H9 (cell line): Measurements from ENCODE around the gene DENND6B. TPM values are rescaled to one million over a fixed set of nuclear protein-coding genes. Genes with fewer than 3 reads are reported as not detected.

ENCODE experiments used
- DNase-seq: peaks from one replicate; pipeline ENCODE4 v3.0.0-alpha.2; 2017
- H2AFZ ChIP-seq: one replicate; pipeline ENCODE4 v1.6.1; 2013; ENCODE audit warnings: mild to moderate bottlenecking, low read length, control low read depth, moderate library complexity
- H2AK5ac ChIP-seq: 2 replicates; pipeline ENCODE4 v1.6.1; 2013; ENCODE audit warnings: low read length, control low read depth, mixed read lengths; ENCODE audit not compliant: insufficient read length
- H2BK120ac ChIP-seq: one replicate; pipeline ENCODE4 v1.6.1; 2013; ENCODE audit warnings: low read depth, mild to moderate bottlenecking, low read length, control low read depth, inconsistent platforms; ENCODE audit not compliant: poor library complexity, severe bottlenecking
- H2BK12ac ChIP-seq: 2 replicates; pipeline ENCODE4 v1.6.1; 2013; ENCODE audit warnings: low read length, control low read depth, mixed read lengths, low read depth; ENCODE audit not compliant: insufficient read length
- H2BK15ac ChIP-seq: 2 replicates; pipeline ENCODE4 v1.6.1; 2013; ENCODE audit warnings: low read depth, low read length, control low read depth
- H2BK20ac ChIP-seq: one replicate; pipeline ENCODE4 v1.6.1; 2013; ENCODE audit warnings: low read depth, mild to moderate bottlenecking, low read length, control low read depth, inconsistent platforms; ENCODE audit not compliant: poor library complexity, severe bottlenecking
- H2BK5ac ChIP-seq: 2 replicates; pipeline ENCODE4 v1.6.1; 2013; ENCODE audit warnings: low read length, control low read depth, mixed read lengths; ENCODE audit not compliant: insufficient read length
- H3K14ac ChIP-seq: 2 replicates; pipeline ENCODE4 v1.6.1; 2013; ENCODE audit warnings: low read length, control low read depth; ENCODE audit not compliant: insufficient read depth
- H3K18ac ChIP-seq: 2 replicates; pipeline ENCODE4 v1.6.1; 2013; ENCODE audit warnings: low read depth, mild to moderate bottlenecking, mixed read lengths, low read length, control low read depth; ENCODE audit not compliant: insufficient read length
- H3K23ac ChIP-seq: 2 replicates; pipeline ENCODE4 v1.6.1; 2013; ENCODE audit warnings: low read length, control low read depth, mixed read lengths, low read depth; ENCODE audit not compliant: insufficient read length
- H3K23me2 ChIP-seq: 2 replicates; pipeline ENCODE4 v1.6.1; 2013; ENCODE audit warnings: low read depth, mild to moderate bottlenecking, mixed read lengths, low read length, control low read depth; ENCODE audit not compliant: insufficient read length, poor library complexity, severe bottlenecking
- H3K27ac ChIP-seq: 2 replicates; pipeline ENCODE4 v1.5.1; 2013; ENCODE audit warnings: low read length, control low read depth, mixed read lengths, low read depth; ENCODE audit not compliant: insufficient read length
- H3K27me3 ChIP-seq: 2 replicates; pipeline ENCODE4 v1.6.1; 2013; ENCODE audit warnings: low read length, control low read depth, inconsistent platforms; ENCODE audit not compliant: insufficient read depth
- H3K4ac ChIP-seq: 2 replicates; pipeline ENCODE4 v1.6.1; 2013; ENCODE audit warnings: low read depth, mild to moderate bottlenecking, control low read depth, inconsistent platforms, low read length, moderate library complexity
- H3K4me1 ChIP-seq: 2 replicates; pipeline ENCODE4 v1.6.1; 2013; ENCODE audit warnings: low read length, control low read depth, inconsistent platforms; ENCODE audit not compliant: insufficient read depth
- H3K4me2 ChIP-seq: 2 replicates; pipeline ENCODE4 v1.6.1; 2013; ENCODE audit warnings: low read length, control low read depth, mixed read lengths; ENCODE audit not compliant: insufficient read length, insufficient read depth
- H3K56ac ChIP-seq: 2 replicates; pipeline ENCODE4 v1.6.1; 2013; ENCODE audit warnings: low read depth, mild to moderate bottlenecking, mixed read lengths, low read length, control low read depth; ENCODE audit not compliant: insufficient read length
- H3K79me1 ChIP-seq: 2 replicates; pipeline ENCODE4 v1.6.1; 2013; ENCODE audit warnings: low read depth, mild to moderate bottlenecking, moderate library complexity, low read length, control low read depth, inconsistent platforms; ENCODE audit not compliant: insufficient read depth, poor library complexity, severe bottlenecking
- H3K79me2 ChIP-seq: 2 replicates; pipeline ENCODE4 v1.6.1; 2013; ENCODE audit warnings: low read length, control low read depth, inconsistent platforms; ENCODE audit not compliant: insufficient read depth
- H3K9ac ChIP-seq: 2 replicates; pipeline ENCODE4 v1.6.1; 2013; ENCODE audit warnings: low read length, control low read depth, mixed read lengths; ENCODE audit not compliant: insufficient read length; ENCODE audit errors: extremely low read depth
- H3K9me3 ChIP-seq: one replicate; pipeline ENCODE4 v1.6.1; 2013; ENCODE audit warnings: low read depth, low read length, inconsistent platforms; ENCODE audit not compliant: control insufficient read depth
- H3T11ph ChIP-seq: one replicate; pipeline ENCODE4 v1.6.1; 2013; ENCODE audit warnings: mild to moderate bottlenecking, low read length, control low read depth, inconsistent platforms
- H4K20me1 ChIP-seq: one replicate; pipeline ENCODE4 v1.6.1; 2013; ENCODE audit not compliant: control insufficient read depth, insufficient read length, insufficient read depth
- H4K5ac ChIP-seq: 2 replicates; pipeline ENCODE4 v1.6.1; 2013; ENCODE audit warnings: low read depth, mild to moderate bottlenecking, mixed read lengths, low read length, control low read depth; ENCODE audit not compliant: insufficient read length
- H4K8ac ChIP-seq: replicated peaks from 2 replicates; pipeline ENCODE4 v1.6.1; 2013; ENCODE audit warnings: low read length, control low read depth, mixed read lengths, low read depth; ENCODE audit not compliant: insufficient read length
- H4K91ac ChIP-seq: 2 replicates; pipeline ENCODE4 v1.6.1; 2013; ENCODE audit warnings: low read depth, mild to moderate bottlenecking, moderate library complexity, mixed read lengths, low read length, control low read depth; ENCODE audit not compliant: insufficient read length
- H3K27ac Mint-ChIP-seq, 3 experiments: 2 replicates in 2 of 3; 3 replicates in 1 of 3; pipeline ENCODE4 v1.8.0; 2020 to 2021; ENCODE audit warnings: mixed read lengths in 3 of 3, mild to moderate bottlenecking in 1 of 3, moderate library complexity in 1 of 3
- H3K27me3 Mint-ChIP-seq: 2 replicates; pipeline ENCODE4 v1.8.0; 2021; ENCODE audit warnings: low read depth, mild to moderate bottlenecking, moderate library complexity, mixed read lengths
- H3K36me3 Mint-ChIP-seq, 3 experiments: 2 replicates in 2 of 3; 3 replicates in 1 of 3; pipeline ENCODE4 v1.8.0; 2020 to 2021; ENCODE audit warnings: low read depth in 3 of 3, mixed read lengths in 3 of 3; ENCODE audit not compliant: insufficient read depth in 1 of 3
- H3K4me1 Mint-ChIP-seq, 2 experiments: 2 replicates each; pipeline ENCODE4 v1.8.0; 2020; ENCODE audit warnings: mixed read lengths in 2 of 2
- H3K4me3 Mint-ChIP-seq, 2 experiments: 2 replicates in 1 of 2; 3 replicates in 1 of 2; pipeline ENCODE4 v1.8.0; 2020 to 2021; ENCODE audit warnings: mild to moderate bottlenecking in 2 of 2, mixed read lengths in 2 of 2, moderate library complexity in 1 of 2
- H3K9me3 Mint-ChIP-seq, 2 experiments: 2 replicates in 1 of 2; 3 replicates in 1 of 2; pipeline ENCODE4 v1.8.0; 2020; ENCODE audit warnings: mild to moderate bottlenecking in 2 of 2, mixed read lengths in 2 of 2, moderate library complexity in 1 of 2
- WGBS: extraction: QIAGEN DNeasy Blood & Tissue Kit; methylation state at CpG from one replicate; pipeline ENCODE4 v1.1.7; 2013; ENCODE audit warnings: missing lambda C conversion rate, low lambda C conversion rate, mixed read lengths; ENCODE audit not compliant: insufficient read length; ENCODE audit errors: extremely low coverage; 5-methylcytosine and 5-hydroxymethylcytosine counted together
- total RNA-seq: library from RNA; stranded (reverse); gene quantifications from 2 replicates; pipeline ENCODE4 v1.2.1, GENCODE V29; 2021
- TF ChIP-seq, protein P1 (sequence below): fragments of 200-600 bp; sonication (generic); conservative IDR thresholded peaks from 3 replicates; pipeline ENCODE4 v1.8.0; 2021; ENCODE audit warnings: antibody characterized with exemption, mild to moderate bottlenecking

Gene DENND6B
- total RNA-seq, 1 experiment from 2014 or later, result 1.5 TPM

- Histone ChIP-seq H3K79me1 (peaks cover 4% of the 10 kb centered on the region), H4K5ac (no peak within 1 kb of the TSS), H2BK120ac (no peak within 1 kb of the TSS), H3T11ph (no peak within 1 kb of the TSS), H2BK5ac (no peak within 1 kb of the TSS), H3K18ac (no peak within 1 kb of the TSS), H3K79me2 (no peaks in the 10 kb centered on the region), H3K14ac (no peak within 1 kb of the TSS), H2BK15ac (no peak within 1 kb of the TSS), H3K56ac (no peak within 1 kb of the TSS), H3K23me2 (peaks cover 9% of the 10 kb centered on the region), H4K91ac (no peak within 1 kb of the TSS), H3K4me2 (peak within 1 kb of the TSS; percentile 85), H2BK12ac (no peak within 1 kb of the TSS), H4K20me1 (peaks cover 3% of the 10 kb centered on the region), H2AK5ac (no peak within 1 kb of the TSS), H2AFZ (peak within 1 kb of the TSS; percentile 82), H3K27ac (no peak within 1 kb of the TSS), H3K4ac (no peak within 1 kb of the TSS), H3K9ac (no peak within 1 kb of the TSS), H3K23ac (no peak within 1 kb of the TSS), H3K4me1 (no peaks in the 10 kb centered on the region), H3K27me3 (no peaks in the 10 kb centered on the region), H4K8ac (no peak within 1 kb of the TSS), H2BK20ac (no peak within 1 kb of the TSS), H3K9me3 (no peaks in the 10 kb centered on the region)
- peak within 1 kb of the TSS; percentile 65 to 82 for H3K4me3 Mint-ChIP-seq
- no peaks in the 10 kb centered on the region; the same call in none of the 2 replicates for H3K27me3 Mint-ChIP-seq
- DNase-seq, result peak; percentile 78
- TF ChIP-seq, protein P1, sequence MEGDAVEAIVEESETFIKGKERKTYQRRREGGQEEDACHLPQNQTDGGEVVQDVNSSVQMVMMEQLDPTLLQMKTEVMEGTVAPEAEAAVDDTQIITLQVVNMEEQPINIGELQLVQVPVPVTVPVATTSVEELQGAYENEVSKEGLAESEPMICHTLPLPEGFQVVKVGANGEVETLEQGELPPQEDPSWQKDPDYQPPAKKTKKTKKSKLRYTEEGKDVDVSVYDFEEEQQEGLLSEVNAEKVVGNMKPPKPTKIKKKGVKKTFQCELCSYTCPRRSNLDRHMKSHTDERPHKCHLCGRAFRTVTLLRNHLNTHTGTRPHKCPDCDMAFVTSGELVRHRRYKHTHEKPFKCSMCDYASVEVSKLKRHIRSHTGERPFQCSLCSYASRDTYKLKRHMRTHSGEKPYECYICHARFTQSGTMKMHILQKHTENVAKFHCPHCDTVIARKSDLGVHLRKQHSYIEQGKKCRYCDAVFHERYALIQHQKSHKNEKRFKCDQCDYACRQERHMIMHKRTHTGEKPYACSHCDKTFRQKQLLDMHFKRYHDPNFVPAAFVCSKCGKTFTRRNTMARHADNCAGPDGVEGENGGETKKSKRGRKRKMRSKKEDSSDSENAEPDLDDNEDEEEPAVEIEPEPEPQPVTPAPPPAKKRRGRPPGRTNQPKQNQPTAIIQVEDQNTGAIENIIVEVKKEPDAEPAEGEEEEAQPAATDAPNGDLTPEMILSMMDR, result no peak; the same call in 2 of the 3 replicates
- H3K27ac Mint-ChIP-seq, result 0 out of 7 replicates have a peak within 1 kb of the TSS, but pooled peaks of 1 of the 3 experiments have one; percentile 70
- 0 out of 4 replicates have a peak, but pooled peaks cover 0 to 4% of the 10 kb centered on the region in 2 experiments for H3K4me1 Mint-ChIP-seq
- no peaks in the 10 kb centered on the region for H3K9me3 Mint-ChIP-seq
- WGBS, result no CpG with 5 or more reads among the region's 87 CpGs
- peaks cover 0 to 2% (median 0%) of the 10 kb centered on the region in 3 experiments; a peak in 1 of 7 replicates for H3K36me3 Mint-ChIP-seq
Observed at GRCh38 chr22:50342651-50343540, 16.1 kb upstream of the DENND6B start, which contains the start of gene PPP6R2. Gene PPP6R2, plus strand, starts transcription at chr22:50343327. Its CDS starts 50,582 bp downstream, at chr22:50393909.
